Activated naive CD8-positive, alpha-beta T cell treated with anti-CD3 and anti-CD28 coated beads, Interleukin-2, amount 50 U/mL, for 16 hours (primary cell): ENCODE data around the gene ASPDH.
"Not testable (repeated sequence)": the region's sequence is repeated elsewhere in the genome, so short reads cannot be mapped to it uniquely, and the experiment has no call there.

ENCODE experiments used
- DNase-seq: peaks from one replicate; pipeline ENCODE4 v3.0.0-alpha.2; 2020; ENCODE audit warnings: low read depth, low spot score

ASPDH gene

GRCh38 chr19:50478901-50479715 lies 34.6 kb downstream of the ASPDH start:
- no peak for DNase-seq

GRCh38 chr19:50477751-50478515 lies 35.8 kb downstream of the ASPDH start:
- DNase-seq = no peak

- DNase-seq = no peak
Measured at GRCh38 chr19:50476907-50477238, 36.8 kb downstream of the ASPDH start.

- peak; percentile 84 for DNase-seq
Measured at GRCh38 chr19:50476224-50476906, 37.3 kb downstream of the ASPDH start, which contains the start of the genes EMC10 and GARIN5A. EMC10 (plus strand) TSS chr19:50476507; CDS start chr19:50476545, 38 bp downstream. GARIN5A (minus strand) TSS chr19:50476848; CDS start chr19:50476388, 460 bp downstream.

GRCh38 chr19:50475736-50476223 lies 37.9 kb downstream of the ASPDH start:
- no peak for DNase-seq

- DNase-seq = no peak
Measured at GRCh38 chr19:50475101-50475568, 38.6 kb downstream of the ASPDH start.

GRCh38 chr19:50473336-50473735 lies 40.4 kb downstream of the ASPDH start:
- not testable (repeated sequence) for DNase-seq

GRCh38 chr19:50468818-50469217 lies 44.9 kb downstream of the ASPDH start:
- DNase-seq = no peak

GRCh38 chr19:50467566-50467965 lies 46.1 kb downstream of the ASPDH start:
- no peak for DNase-seq

GRCh38 chr19:50466706-50467039 lies 47.0 kb downstream of the ASPDH start:
- no peak for DNase-seq

GRCh38 chr19:50465986-50466705 lies 47.6 kb downstream of the ASPDH start:
- DNase-seq = no peak

- no peak for DNase-seq
Measured at GRCh38 chr19:50465000-50465399, 48.7 kb downstream of the ASPDH start.

- DNase-seq = no peak
Measured at GRCh38 chr19:50464348-50464747, 49.4 kb downstream of the ASPDH start.

- no peak for DNase-seq
Measured at GRCh38 chr19:50462970-50463369, 50.7 kb downstream of the ASPDH start.
